Testis (tissue), 3 donors: ENCODE measurements around the gene SEMA5A. TPM values are rescaled to one million over a fixed set of nuclear protein-coding genes. Genes with fewer than 3 reads are reported as not detected.
A peak's percentile ranks its signal among the peaks of the same experiment; 100 is the strongest.

Source experiments
- DNase-seq: peaks from one replicate; pipeline ENCODE4 v3.0.0-alpha.2; 2019
- H3K27ac ChIP-seq, 2 donors: fragments of 200-600 bp; sonication (generic); one replicate each; pipeline ENCODE4 v1.5.1; 2019
- H3K27me3 ChIP-seq: fragments of 200-600 bp; sonication (generic); one replicate; pipeline ENCODE4 v1.5.1; 2019
- H3K36me3 ChIP-seq: fragments of 200-600 bp; sonication (generic); one replicate; pipeline ENCODE4 v1.5.1; 2017; ENCODE audit warnings: low read depth; ENCODE audit errors: missing control alignments
- H3K4me1 ChIP-seq: fragments of 200-600 bp; sonication (generic); one replicate; pipeline ENCODE4 v1.5.1; 2019
- H3K4me3 ChIP-seq, 2 donors: fragments of 200-600 bp; sonication (generic); one replicate each; pipeline ENCODE4 v1.5.1; 2017 to 2019
- H3K9me3 ChIP-seq: fragments of 200-600 bp; sonication (generic); one replicate; pipeline ENCODE4 v1.5.1; 2017
- POLR2A ChIP-seq: fragments of 450-650 bp; IDR thresholded peaks from one replicate; pipeline ENCODE4 v1.6.1; 2017; ENCODE audit warnings: antibody characterized with exemption, mild to moderate bottlenecking, moderate library complexity
- WGBS, 2 donors: methylation state at CpG; one replicate each; pipeline ENCODE4 v1.1.5; 2018; 5-methylcytosine and 5-hydroxymethylcytosine counted together
- intact Hi-C: fragments of 100-400 bp; cut with DNase I; formaldehyde crosslinking; loops from one replicate; pipeline ENCODE4 v1.15.1; 2023; ENCODE audit warnings: low total_unique reads
- polyA plus RNA-seq: library from polyadenylated mRNA; stranded (reverse); fragments of 350-450 nt; fragmentation: Illumina TruSeq; extraction: RNeasy Lipid Tissue Mini Kit (QIAGEN cat#74804); gene quantifications from one replicate; pipeline ENCODE4 v1.2.3, GENCODE V29; 2014; ENCODE audit warnings: low read depth, low replicate concordance; ENCODE audit not compliant: insufficient read depth
- total RNA-seq, 2 donors: library from RNA; depleted of rRNA; stranded (reverse); fragments of >200 nt; gene quantifications; one replicate each; pipeline ENCODE4 v1.2.3, GENCODE V29; 2016
- TF ChIP-seq, protein P1 (sequence below), 3 experiments: fragments of 450-650 bp in 2 of 3; fragments of 200-600 bp in 1 of 3; sonication (generic) in 1 of 3; IDR thresholded peaks; one replicate each; pipeline ENCODE4 v1.5.1; 2016 to 2019; ENCODE audit warnings: antibody characterized with exemption in 3 of 3, mild to moderate bottlenecking in 2 of 3, moderate library complexity in 1 of 3

SEMA5A gene
- total and polyA plus RNA-seq, 3 donors from 2014 or later: 3.4 to 12.8 (median 5.4) TPM

DNA sequence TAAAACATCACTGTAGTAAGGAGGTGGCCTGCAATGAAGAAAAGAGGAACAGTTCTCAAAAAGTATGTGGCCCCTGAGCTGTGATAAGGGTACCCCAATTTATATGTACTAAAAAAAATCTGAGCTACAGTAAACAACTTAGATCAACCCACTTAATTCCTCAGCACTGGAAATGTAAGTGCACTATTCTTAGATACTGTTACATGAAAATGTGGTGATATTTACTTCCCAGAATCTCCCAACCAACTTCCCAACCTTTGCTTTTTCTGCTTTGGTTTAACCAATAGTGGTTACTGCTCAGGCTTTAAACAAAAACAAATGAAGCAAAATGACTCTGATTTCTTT lies 114.8 kb downstream of the SEMA5A start:
- Histone ChIP-seq H3K4me1 (peaks cover 4% of the 10 kb centered on the region), H3K9me3 (no peaks in the 10 kb centered on the region), H3K27ac (peak overlapping the region in 1 of 2 donors; percentile 15), H3K27me3 (no peaks in the 10 kb centered on the region), H3K36me3 (no peaks in the 10 kb centered on the region), H3K4me3 (no peak overlapping the region)
- DNase-seq: no peak
- no peak for TF ChIP-seq POLR2A
- TF ChIP-seq, protein P1, sequence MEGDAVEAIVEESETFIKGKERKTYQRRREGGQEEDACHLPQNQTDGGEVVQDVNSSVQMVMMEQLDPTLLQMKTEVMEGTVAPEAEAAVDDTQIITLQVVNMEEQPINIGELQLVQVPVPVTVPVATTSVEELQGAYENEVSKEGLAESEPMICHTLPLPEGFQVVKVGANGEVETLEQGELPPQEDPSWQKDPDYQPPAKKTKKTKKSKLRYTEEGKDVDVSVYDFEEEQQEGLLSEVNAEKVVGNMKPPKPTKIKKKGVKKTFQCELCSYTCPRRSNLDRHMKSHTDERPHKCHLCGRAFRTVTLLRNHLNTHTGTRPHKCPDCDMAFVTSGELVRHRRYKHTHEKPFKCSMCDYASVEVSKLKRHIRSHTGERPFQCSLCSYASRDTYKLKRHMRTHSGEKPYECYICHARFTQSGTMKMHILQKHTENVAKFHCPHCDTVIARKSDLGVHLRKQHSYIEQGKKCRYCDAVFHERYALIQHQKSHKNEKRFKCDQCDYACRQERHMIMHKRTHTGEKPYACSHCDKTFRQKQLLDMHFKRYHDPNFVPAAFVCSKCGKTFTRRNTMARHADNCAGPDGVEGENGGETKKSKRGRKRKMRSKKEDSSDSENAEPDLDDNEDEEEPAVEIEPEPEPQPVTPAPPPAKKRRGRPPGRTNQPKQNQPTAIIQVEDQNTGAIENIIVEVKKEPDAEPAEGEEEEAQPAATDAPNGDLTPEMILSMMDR (IDR thresholded peaks at IDR 0.05): no peak
- intact Hi-C loops: no loop called here

DNA sequence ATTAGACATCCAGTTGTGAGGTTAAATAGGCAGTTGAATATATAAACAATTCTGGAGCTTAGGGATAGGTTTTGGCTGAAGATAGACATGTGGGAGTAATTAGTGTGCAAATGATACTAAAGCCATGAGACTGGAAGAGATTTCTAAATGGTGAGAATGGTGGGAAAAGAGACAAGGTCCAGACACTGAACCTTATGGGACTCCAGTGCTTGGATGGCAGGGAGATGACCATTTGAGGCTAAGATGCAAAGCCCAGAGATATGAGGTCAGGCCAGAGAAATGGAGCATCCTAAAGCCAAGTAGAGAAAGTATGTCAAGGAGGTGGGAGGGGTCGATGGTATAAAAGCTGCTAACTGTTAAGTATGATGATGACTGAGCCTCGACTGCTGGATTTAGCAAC lies 115.6 kb downstream of the SEMA5A start:
- Histone ChIP-seq H3K4me3 (no peak overlapping the region), H3K36me3 (no peaks in the 10 kb centered on the region), H3K4me1 (peaks cover 4% of the 10 kb centered on the region), H3K27ac (no peak overlapping the region), H3K27me3 (no peaks in the 10 kb centered on the region), H3K9me3 (no peaks in the 10 kb centered on the region)
- TF ChIP-seq POLR2A: no peak
- TF ChIP-seq, protein P1 (IDR thresholded peaks at IDR 0.05): no peak
- intact Hi-C loops: no loop called here
- WGBS, 2 donors: 83 to 92% methylated on average over 2 of the region's 2 CpGs
- no peak for DNase-seq

DNA sequence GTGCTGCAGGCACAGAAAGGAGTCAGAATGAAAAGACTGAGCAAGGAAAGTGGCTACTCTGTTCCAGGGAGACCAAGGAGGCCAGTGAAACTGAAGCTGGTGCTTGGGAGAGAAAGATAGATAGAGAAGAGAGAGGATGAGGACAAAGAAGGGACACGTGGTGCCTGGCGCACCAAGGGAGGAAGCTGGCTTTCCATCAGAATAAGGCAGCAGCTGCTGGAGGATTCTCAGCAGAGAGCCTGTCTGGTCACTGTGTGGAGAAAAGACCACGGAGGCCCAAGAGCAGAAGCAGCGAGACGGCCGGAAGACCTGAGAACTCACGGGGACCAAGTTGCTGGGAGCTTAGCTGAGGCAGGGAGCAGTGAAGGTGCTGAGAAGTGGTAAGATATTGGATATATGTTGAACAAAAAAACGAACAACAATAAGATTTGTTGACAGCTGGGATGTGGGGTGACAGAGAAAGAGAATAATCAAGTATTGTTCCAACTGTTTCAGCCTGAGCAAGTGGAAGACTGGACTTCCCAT lies 116.1 kb downstream of the SEMA5A start:
- intact Hi-C loops: no loop called here
- no peak for DNase-seq

DNA sequence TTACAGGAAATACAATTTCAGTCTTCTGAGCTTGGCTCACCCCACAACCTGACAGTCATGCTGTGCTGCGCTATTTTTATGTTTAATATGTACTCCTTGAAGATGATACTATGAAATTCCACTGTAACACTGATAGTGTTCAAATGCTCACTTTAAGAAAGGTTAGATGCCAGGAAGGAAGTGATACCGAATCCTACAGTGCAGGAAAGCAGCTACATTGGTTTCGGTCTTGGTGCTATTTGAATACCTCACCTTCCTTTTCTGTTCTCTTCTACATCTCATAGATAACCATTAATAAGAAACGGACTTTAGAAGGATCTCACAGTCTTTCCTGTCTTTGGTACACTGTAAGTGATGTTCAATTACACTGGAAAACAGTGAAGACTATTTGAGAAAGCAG lies 117.6 kb downstream of the SEMA5A start:
- Histone ChIP-seq H3K36me3 (no peaks in the 10 kb centered on the region), H3K27me3 (no peaks in the 10 kb centered on the region), H3K4me1 (peaks cover 4% of the 10 kb centered on the region), H3K9me3 (no peaks in the 10 kb centered on the region), H3K27ac (no peak overlapping the region), H3K4me3 (no peak overlapping the region)
- 85 to 93% methylated on average over 4 of the region's 4 CpGs for WGBS, 2 donors
- TF ChIP-seq POLR2A: no peak
- TF ChIP-seq, protein P1 (IDR thresholded peaks at IDR 0.05): no peak
- no peak for DNase-seq
- intact Hi-C loops: no loop called here

More for the DNA sequence above, 116.1 kb downstream of the SEMA5A start:
- H3K4me1 ChIP-seq: peaks cover 4% of the 10 kb centered on the region
- no peaks in the 10 kb centered on the region for H3K36me3 ChIP-seq
- no peaks in the 10 kb centered on the region for H3K9me3 ChIP-seq
- no peak overlapping the region for H3K4me3 ChIP-seq
- no peaks in the 10 kb centered on the region for H3K27me3 ChIP-seq
- WGBS, 2 donors: 86 to 93% methylated on average over 8 of the region's 8 CpGs
- TF ChIP-seq, protein P1 (IDR thresholded peaks at IDR 0.05): no peak
- TF ChIP-seq POLR2A: no peak
- H3K27ac ChIP-seq: no peak overlapping the region

DNA sequence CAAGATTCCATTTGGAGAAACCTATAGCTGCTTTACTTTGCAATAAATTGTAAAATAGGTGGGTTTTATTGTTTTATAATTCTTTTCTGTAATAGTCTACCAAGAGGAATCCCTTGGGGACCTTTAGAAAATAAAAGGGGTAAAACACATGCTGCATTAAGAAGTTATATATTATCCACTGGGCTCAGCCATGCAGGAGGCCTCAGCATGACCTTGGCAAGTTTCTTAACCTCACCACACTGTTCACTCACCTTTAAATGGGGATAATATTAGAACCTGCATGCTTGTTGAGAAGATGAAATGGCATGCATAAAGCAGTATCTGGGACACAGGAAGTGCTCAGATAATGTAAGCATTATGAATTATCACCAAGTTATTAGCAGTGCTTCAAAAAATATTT lies 120.2 kb downstream of the SEMA5A start:
- H3K9me3 ChIP-seq: no peaks in the 10 kb centered on the region
- no peak for TF ChIP-seq POLR2A
- TF ChIP-seq, protein P1 (IDR thresholded peaks at IDR 0.05): no peak
- intact Hi-C loops: no loop called here

More for the DNA sequence above, 120.2 kb downstream of the SEMA5A start:
- Histone ChIP-seq H3K27ac (no peak overlapping the region), H3K27me3 (no peaks in the 10 kb centered on the region), H3K4me3 (no peak overlapping the region), H3K36me3 (no peaks in the 10 kb centered on the region), H3K4me1 (no peaks in the 10 kb centered on the region)
- no peak for DNase-seq
